ENCODE results near the gene MFN2.
"Not testable (repeated sequence)": the region's sequence is repeated elsewhere in the genome, so short reads cannot be mapped to it uniquely, and the experiment has no call there.

Gene MFN2

GRCh38 chr1:11979851-11980675 is at the start of gene MFN2:
Gene MFN2, plus strand, starts transcription at chr1:11980444. Its CDS starts 8,725 bp downstream, at chr1:11989169.
- DNase-seq = peak; percentile 99

DNA sequence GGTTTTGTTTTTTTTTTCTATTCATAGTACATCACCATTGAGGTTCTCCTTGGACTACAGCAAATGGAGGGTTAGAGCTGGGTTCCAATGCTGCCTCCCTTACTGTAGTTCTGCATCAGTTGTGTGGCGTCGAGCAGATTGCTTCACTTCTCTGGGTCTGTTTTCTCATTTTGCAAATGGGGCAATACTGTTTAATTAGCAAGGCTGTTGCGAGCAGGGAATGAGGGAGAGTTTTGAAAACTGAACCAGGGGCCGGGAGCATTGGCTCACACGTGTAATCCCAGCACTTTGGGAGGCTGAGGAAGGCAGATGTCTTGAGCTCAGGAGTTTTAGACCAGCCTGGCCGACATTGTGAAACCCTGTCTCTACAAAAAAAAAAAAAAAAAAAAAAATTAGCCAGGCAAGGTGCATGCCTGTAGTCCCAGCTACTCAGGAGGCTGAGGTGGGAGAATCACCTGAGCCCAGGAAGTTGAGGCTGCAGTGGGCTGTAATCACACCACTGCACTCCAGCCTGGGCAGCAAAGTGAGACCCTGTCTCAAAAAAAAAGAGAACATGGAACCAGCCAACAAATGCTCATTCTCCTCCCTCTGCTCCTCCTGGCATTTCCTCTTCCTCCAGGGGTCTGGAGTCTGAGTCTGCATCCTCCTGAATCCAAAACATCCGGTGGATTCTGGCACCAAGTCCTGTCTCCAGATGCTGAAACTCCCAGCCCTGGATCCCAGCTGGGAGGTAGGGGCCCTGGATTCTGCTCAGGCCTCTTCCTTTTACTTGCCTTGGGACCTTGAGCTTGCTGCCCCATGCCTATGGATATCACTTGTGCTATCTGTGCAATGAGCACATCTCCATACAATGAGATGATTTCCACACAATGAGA is 49.4 kb upstream of the MFN2 start:
- DNase-seq = no peak

GRCh38 chr1:11931845-11932244 is 48.4 kb upstream of the MFN2 start:
- DNase-seq = no peak

DNA sequence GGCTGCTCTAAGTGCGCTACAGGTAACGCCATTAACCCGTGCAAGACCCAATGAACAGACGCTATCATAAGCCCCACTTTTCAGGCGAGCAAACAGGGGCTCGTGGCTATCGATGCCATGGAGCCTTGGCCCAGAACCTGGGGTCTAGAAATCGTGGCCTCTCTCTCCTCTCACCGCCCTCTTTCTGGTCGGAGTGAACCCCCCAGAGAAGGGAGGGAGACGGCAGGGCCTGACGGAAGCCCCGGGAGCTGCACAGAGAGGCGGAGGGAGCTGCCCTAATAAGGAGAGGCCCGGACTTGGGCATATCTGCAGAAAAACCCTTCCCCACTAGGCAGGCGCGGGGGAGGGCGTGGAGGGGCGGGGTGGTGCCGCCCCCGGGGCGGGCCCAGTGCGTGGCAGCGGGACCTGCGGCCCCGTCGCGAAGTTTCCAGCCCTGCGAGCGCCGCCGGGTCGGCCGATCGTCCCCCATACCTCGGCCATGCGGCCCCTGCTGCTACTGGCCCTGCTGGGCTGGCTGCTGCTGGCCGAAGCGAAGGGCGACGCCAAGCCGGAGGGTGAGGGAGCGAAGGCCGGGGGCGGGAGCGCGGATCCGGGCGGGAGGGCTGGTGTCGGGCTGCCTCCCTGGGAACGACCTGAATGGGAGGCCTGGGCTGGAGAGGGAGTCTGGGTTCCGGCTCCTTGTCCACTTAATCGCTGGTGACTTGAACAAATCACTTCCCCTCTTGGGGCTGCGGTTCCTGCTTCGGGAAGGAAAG is 45.8 kb upstream of the MFN2 start, which contains the start of gene PLOD1:
TSS of gene PLOD1 (plus strand) at position 416 of the 755 bp plus-strand sequence. CDS start at position 479, 63 bp downstream.
- peak; percentile 41 for DNase-seq

- DNase-seq = no peak
These were observed 45.2 kb upstream of the MFN2 start for GRCh38 chr1:11935057-11935412.

GRCh38 chr1:11935733-11936132 is 44.5 kb upstream of the MFN2 start:
- not testable (repeated sequence) for DNase-seq

- DNase-seq = no peak
These were observed 41.3 kb upstream of the MFN2 start for GRCh38 chr1:11938722-11939526.

DNA sequence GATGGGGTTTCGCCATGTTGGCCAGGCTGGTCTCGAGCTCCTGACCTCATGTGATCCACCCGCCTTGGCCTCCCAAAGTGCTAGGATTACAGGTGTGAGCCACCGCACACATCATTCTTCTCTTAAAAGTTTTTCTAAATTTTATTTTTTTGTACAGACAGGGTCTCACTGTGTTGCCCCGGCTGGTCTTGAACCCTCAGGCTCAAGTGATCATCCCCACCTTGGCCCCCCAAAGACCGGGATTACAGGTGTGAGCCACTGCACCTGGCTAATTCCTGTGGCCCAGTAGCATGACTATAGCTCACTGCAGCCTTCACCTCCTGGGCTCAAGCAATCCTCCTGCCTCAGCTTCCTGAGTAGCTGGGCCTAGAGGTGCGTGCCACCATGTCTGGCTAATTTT is 40.5 kb upstream of the MFN2 start:
- not testable (repeated sequence) for DNase-seq

DNA sequence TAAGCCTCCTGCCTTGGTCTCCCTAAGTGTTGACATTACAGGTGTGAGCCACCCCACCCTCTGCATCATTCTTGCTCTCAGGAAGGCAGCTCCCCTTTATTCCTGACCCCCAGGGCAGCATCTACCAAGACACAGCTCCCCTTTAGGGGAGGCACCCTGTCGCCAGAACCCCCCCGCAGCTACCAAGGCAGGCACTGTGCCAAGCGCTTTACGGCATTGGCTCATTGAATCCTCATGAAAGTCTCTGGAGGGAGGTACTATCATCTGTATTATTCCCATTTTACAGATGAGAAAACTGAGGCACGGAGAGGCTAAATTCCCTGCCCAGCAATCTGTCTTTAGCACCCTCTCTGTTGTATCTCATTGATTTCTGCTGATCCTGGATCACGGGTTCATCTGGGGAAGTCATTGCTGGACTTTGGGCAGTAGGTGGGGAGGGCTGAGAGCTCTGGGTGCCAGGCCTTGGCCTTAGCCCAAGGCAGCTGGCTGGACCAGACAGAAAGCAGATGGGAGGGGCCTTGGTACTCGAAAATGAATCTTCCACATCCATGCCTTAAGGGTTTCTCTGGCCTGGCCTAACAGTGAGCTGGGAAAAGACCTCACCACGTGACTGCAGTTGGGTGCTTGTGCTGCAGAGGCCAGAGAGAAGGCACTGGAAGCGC is 39.9 kb upstream of the MFN2 start:
- DNase-seq = no peak

DNA sequence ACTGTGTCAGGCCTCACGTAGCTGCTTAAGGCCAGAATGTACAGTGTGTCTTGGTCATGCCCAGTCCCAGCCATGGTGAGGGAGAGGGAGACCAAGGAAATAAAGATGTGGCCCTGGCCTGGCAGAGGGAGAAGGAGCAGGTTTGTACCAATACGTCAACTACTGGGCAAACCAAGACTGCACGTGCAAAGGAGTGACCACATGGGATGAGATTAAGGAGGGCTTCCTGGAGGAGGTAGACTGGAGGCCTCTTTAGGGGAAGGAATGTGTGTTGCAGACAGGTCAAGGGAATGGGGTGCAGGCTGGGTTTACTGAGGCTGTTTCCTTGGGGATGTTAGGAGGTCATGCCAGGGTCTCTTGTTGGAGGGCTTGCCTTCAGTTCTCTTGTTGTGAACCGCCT is 38.0 kb upstream of the MFN2 start:
- no peak for DNase-seq

GRCh38 chr1:11943619-11944018 is 36.6 kb upstream of the MFN2 start:
- DNase-seq = no peak

DNA sequence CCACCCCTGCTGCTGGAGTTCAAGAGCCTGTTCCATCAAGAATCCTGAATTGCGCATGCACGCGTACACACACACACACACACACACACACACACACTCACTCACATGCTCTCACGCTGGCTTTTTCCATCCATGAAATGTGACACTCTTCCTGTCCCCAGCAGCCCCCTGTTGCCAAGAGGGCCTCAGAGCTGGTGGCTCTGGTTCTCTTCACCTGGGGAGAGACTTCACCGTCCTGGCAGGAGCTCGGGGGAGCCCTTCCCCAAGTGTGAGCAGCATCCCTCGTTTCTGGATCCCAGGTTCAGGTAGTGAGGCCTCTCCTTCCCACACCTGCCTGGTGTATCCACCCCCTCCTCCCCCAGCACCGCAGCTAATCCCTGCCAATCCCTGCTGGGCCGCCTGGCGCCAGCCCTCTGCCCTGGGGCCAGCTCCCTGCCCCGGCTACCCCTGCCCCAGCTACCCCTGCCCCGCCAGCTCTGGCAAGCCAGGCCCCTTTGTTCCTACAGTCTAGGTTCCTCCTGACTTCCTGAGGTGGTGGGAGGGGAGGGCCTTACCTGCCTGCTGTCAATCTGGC is 35.8 kb upstream of the MFN2 start:
- no peak for DNase-seq

GRCh38 chr1:11946647-11947046 is 33.6 kb upstream of the MFN2 start:
- no peak for DNase-seq

GRCh38 chr1:11948822-11949458 is 31.3 kb upstream of the MFN2 start:
- DNase-seq = no peak

DNA sequence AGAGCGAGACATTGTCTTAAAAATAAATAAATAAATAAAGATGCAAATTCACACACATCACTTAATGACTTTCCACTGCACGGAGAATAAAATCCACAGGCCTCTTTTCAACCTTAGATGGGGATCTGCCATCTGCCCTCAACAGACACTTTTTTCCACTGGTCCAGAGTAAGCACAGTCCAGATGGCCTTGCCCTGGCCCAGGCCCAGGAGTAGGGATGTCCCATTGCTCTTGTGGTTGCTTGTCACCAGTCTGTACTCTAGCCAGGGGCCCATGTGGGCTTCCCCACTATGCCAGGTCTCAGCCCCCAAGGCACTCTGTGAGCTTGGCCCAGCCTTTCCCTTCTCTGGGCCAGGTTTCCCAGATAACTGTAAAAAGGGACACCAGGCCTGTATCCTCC is 28.3 kb upstream of the MFN2 start:
- DNase-seq = no peak

DNA sequence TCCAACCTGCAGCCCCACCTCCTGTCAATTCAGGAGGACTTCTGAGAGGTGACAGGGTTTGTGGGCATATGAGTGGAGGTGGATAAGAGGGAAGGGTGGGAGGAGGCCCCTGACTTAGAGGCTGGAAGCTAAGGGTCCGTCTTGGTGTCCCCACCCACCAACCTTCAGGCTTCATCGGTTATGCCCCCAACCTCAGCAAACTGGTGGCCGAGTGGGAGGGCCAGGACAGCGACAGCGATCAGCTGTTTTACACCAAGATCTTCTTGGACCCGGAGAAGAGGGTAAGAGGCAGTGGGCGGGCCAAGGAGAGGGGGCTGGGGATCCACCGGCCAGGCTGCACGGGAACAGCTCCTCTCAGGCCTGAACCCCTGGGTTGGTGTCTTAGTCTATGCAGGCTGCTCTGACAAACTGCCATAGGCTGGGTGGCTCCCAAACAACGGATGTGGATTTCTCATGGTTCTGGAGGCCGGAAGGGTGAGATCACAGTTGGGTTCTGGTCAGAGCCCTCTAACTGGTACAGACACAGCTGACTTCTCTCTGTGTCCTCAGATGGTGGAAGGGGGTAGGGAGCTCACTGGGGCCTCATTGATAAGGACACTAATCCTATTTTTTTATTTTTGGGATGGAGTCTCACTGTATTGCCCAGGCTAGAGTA is 27.7 kb upstream of the MFN2 start:
- no peak for DNase-seq

DNA sequence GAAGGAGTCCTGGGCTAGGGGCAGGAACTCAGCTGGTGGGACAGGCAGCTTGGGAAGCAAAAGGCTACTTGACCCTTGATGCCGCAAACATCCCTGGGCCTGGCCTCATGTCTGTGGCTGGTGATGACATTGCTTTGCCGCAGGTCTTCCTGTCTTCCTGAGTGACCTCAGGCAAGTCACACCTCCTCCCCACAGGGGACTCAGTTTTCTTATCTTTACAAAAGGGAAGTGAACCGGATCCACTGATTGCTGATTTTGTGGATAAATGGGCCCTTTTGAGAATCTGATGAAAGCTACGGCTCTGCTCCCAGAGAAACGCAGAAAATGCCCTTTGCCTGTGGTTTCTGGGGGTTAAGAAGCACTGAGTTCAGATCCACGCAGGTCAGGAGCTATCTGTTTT is 25.0 kb upstream of the MFN2 start:
- DNase-seq = no peak

DNA sequence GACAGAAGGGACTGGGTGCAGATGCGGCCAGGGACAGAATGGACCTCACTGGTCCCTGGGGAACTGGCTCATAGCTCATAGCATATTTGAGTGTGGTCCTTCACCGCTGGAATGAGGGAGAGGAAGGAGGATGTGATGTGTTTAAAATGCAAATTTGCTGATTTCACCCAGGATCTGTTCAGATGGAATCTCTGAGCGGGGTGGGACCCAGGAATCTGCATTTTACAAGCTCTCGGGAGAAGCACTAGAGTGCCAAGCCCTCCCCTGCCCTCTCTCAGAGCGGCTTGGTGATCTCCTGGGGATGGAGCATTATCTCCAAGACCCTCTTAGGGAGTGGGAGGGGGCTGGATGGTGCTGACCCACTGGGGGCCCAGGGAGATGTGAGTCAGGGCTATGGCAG is 22.8 kb upstream of the MFN2 start:
- DNase-seq = no peak

DNA sequence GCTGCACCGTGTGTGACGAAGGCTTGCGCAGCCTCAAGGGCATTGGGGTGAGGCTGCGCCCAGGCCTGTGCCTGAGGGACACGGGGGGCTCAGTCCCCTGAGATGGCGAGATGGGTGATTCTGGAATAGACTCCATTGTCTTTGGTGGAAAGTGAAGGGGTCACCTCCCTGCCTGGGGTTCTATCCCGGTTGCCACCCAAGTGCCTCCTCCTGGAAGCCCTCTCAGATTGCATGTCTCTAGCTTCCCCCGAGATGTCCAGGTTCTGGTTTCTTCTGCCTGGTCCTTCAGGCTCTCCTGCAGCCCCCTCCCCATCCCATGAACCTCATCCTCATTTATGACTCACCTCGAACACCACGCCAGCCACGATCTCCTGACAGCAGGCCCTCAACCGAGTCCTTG is 22.3 kb upstream of the MFN2 start:
- DNase-seq = no peak

GRCh38 chr1:11960276-11960675 is 20.0 kb upstream of the MFN2 start:
- DNase-seq = no peak

Measured in NCI-H1048 (cell line).